Neural cell (in vitro differentiated cells): Measurements from ENCODE around the gene ACY1. TPM values are rescaled to one million over a fixed set of nuclear protein-coding genes. Genes with fewer than 3 reads are reported as not detected.
"Not testable (repeated sequence)": the region's sequence is repeated elsewhere in the genome, so short reads cannot be mapped to it uniquely, and the experiment has no call there.

ENCODE experiments used
- H2AFZ ChIP-seq: fragments of 200-600, 300-800 bp; sonication (generic), shearing (Covaris generic); 2 replicates; pipeline ENCODE4 v1.6.0; 2014; ENCODE audit warnings: low read depth, mild to moderate bottlenecking, antibody characterized with exemption, low read length, moderate library complexity
- H3F3A ChIP-seq: fragments of 200-600 bp; shearing (Covaris generic); 2 replicates; pipeline ENCODE4 v1.6.1; 2016; ENCODE audit warnings: mild to moderate bottlenecking, moderate library complexity, mixed read lengths, antibody characterized with exemption, low read length; ENCODE audit not compliant: insufficient read depth, poor library complexity, severe bottlenecking
- H3K27ac ChIP-seq: fragments of 200-600, 300-800 bp; sonication (generic), shearing (Covaris generic); 2 replicates; pipeline ENCODE4 v1.5.1; 2014; ENCODE audit warnings: mild to moderate bottlenecking, low read length, moderate library complexity
- H3K27me3 ChIP-seq: fragments of 300-800, 200-600 bp; sonication (generic), shearing (Covaris generic); 2 replicates; pipeline ENCODE4 v1.6.0; 2014; ENCODE audit warnings: mild to moderate bottlenecking, low read depth, low read length, moderate library complexity; ENCODE audit not compliant: insufficient read depth
- H3K36me3 ChIP-seq: fragments of 300-800, 200-600 bp; sonication (generic), shearing (Covaris generic); 2 replicates; pipeline ENCODE4 v1.5.1; 2014; ENCODE audit warnings: mild to moderate bottlenecking, antibody characterized with exemption, low read length, moderate library complexity; ENCODE audit not compliant: insufficient read depth
- H3K4me2 ChIP-seq: fragments of 300-800, 200-600 bp; sonication (generic), shearing (Covaris generic); 2 replicates; pipeline ENCODE4 v1.6.0; 2014; ENCODE audit warnings: mild to moderate bottlenecking, low read length
- H3K4me3 ChIP-seq: fragments of 300-800, 200-600 bp; sonication (generic), shearing (Covaris generic); 2 replicates; pipeline ENCODE4 v1.5.1; 2014; ENCODE audit warnings: mild to moderate bottlenecking, low read length, moderate library complexity
- H3K79me2 ChIP-seq: fragments of 200-600 bp; shearing (Covaris generic); replicated peaks from 2 replicates; pipeline ENCODE4 v1.6.0; 2014; ENCODE audit warnings: mild to moderate bottlenecking, low read length, moderate library complexity; ENCODE audit not compliant: insufficient read depth
- H3K9ac ChIP-seq: fragments of 300-800, 200-600 bp; sonication (generic), shearing (Covaris generic); 2 replicates; pipeline ENCODE4 v1.6.1; 2016; ENCODE audit warnings: mild to moderate bottlenecking, low read length, mixed read lengths
- H3K9me2 ChIP-seq: fragments of 200-600 bp; shearing (Covaris generic); 2 replicates; pipeline ENCODE4 v1.6.1; 2016; ENCODE audit warnings: mild to moderate bottlenecking, low read length, mixed read lengths; ENCODE audit not compliant: insufficient read depth
- H3K9me3 ChIP-seq: fragments of 200-600, 300-800 bp; sonication (generic), shearing (Covaris generic); 2 replicates; pipeline ENCODE4 v1.6.1; 2016; ENCODE audit warnings: mild to moderate bottlenecking, mixed run types, low read length, moderate library complexity, mixed read lengths
- H4K20me1 ChIP-seq: fragments of 200-600 bp; shearing (Covaris generic); 2 replicates; pipeline ENCODE4 v1.6.1; 2016; ENCODE audit warnings: mild to moderate bottlenecking, mixed run types; ENCODE audit not compliant: insufficient read depth
- EP300 ChIP-seq: fragments of 450-650 bp; conservative IDR thresholded peaks from 2 replicates; pipeline ENCODE4 v1.6.1; 2014; ENCODE audit warnings: antibody characterized with exemption, mild to moderate bottlenecking, moderate library complexity; ENCODE audit not compliant: poor library complexity, severe bottlenecking
- EZH2 ChIP-seq: fragments of 200-600, 300-800 bp; shearing (Covaris generic), sonication (generic); IDR thresholded peaks from 2 replicates; pipeline ENCODE4 v1.6.1; 2014; ENCODE audit warnings: antibody characterized with exemption, low read length, borderline replicate concordance, mild to moderate bottlenecking; ENCODE audit not compliant: insufficient read depth, poor library complexity, severe bottlenecking
- MXI1 ChIP-seq: fragments of 450-650 bp; conservative IDR thresholded peaks from 2 replicates; pipeline ENCODE4 v1.6.1; 2014; ENCODE audit warnings: antibody characterized with exemption, mild to moderate bottlenecking; ENCODE audit not compliant: poor library complexity, severe bottlenecking
- RAD21 ChIP-seq: fragments of 450-650 bp; conservative IDR thresholded peaks from 2 replicates; pipeline ENCODE4 v1.6.1; 2014; ENCODE audit warnings: antibody characterized with exemption, mild to moderate bottlenecking, moderate library complexity
- SMC3 ChIP-seq: fragments of 450-650 bp; conservative IDR thresholded peaks from 2 replicates; pipeline ENCODE4 v1.6.1; 2014; ENCODE audit warnings: antibody characterized with exemption, mild to moderate bottlenecking, moderate library complexity; ENCODE audit not compliant: poor library complexity
- polyA plus RNA-seq: library from polyadenylated mRNA; depleted of rRNA; stranded (reverse); fragments of >200 nt; gene quantifications from 2 replicates; pipeline ENCODE4 v1.2.3, GENCODE V29; 2014
- TF ChIP-seq, protein P1 (sequence below): IDR thresholded peaks from 2 replicates; pipeline ENCODE4 v1.6.1; 2012; ENCODE audit warnings: borderline replicate concordance

ACY1 gene
- polyA plus RNA-seq, 1 donor from 2014 or later: 14.4 TPM

DNA sequence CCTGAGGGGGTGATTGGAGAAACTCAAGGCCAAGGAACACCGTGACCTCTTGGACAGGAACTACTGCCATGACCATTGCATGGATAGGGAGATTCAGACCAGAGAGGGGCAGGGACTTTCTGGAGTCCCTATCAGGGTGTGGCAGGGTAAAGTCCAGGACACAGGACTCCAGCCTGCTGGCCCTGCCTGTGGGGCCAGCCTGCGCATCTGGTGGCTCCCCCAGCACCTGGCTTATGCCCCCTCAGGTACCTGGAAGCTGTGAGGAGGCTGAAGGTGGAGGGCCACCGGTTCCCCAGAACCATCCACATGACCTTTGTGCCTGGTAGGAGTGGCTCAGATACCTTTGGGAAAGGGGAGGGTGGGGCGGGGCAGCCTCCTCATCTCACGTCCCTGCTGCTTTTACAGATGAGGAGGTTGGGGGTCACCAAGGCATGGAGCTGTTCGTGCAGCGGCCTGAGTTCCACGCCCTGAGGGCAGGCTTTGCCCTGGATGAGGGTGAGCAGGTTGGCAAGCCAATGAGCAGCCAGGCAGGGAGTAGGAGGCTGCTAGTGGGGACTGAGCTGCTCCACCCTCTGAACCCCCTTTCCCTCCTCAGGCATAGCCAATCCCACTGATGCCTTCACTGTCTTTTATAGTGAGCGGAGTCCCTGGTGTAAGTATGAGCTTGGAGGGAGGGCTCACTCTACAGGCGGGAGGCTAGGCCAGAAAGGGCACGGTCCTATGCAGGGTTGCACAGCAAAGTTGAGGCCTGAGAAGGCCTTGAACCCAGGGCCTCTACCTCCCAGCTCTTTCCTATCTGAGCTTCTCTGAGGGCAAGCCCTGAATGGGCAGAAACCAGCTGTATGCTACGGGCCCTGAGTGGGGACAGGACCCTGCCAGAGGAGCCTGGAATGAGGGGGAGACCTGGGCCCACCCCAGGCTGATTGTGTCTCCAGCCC is 2.9 kb downstream of the ACY1 start:
- H3K27ac ChIP-seq: no peak overlapping the region
- H4K20me1 ChIP-seq: no peaks in the 10 kb centered on the region
- no peaks in the 10 kb centered on the region for H3K36me3 ChIP-seq
- H2AFZ ChIP-seq: no peak overlapping the region
- no peaks in the 10 kb centered on the region for H3K9me2 ChIP-seq
- H3K4me2 ChIP-seq: no peak overlapping the region
- TF ChIP-seq RAD21: no peak
- no peaks in the 10 kb centered on the region for H3F3A ChIP-seq
- H3K9ac ChIP-seq: no peak overlapping the region
- no peaks in the 10 kb centered on the region for H3K27me3 ChIP-seq
- H3K9me3 ChIP-seq: no peaks in the 10 kb centered on the region
- H3K79me2 ChIP-seq: no peaks in the 10 kb centered on the region
- no peak overlapping the region for H3K4me3 ChIP-seq

- no peak overlapping the region for H3K9ac ChIP-seq
- no peak overlapping the region for H3K27ac ChIP-seq
- H3K4me3 ChIP-seq: no peak overlapping the region
- TF ChIP-seq SMC3: no peak
- TF ChIP-seq RAD21: no peak
- no peaks in the 10 kb centered on the region for H3K36me3 ChIP-seq
- no peaks in the 10 kb centered on the region for H3K9me3 ChIP-seq
- H3K9me2 ChIP-seq: no peaks in the 10 kb centered on the region
- no peaks in the 10 kb centered on the region for H3K79me2 ChIP-seq
- no peak overlapping the region for H2AFZ ChIP-seq
- no peaks in the 10 kb centered on the region for H3K27me3 ChIP-seq
- H3F3A ChIP-seq: no peaks in the 10 kb centered on the region
- H4K20me1 ChIP-seq: no peaks in the 10 kb centered on the region
- H3K4me2 ChIP-seq: no peak overlapping the region
Observed at GRCh38 chr3:51987568-51987967, 4.2 kb downstream of the ACY1 start.

GRCh38 chr3:51988286-51989146 is 5.2 kb downstream of the ACY1 start:
- H3K27ac ChIP-seq: no peak overlapping the region
- H3K79me2 ChIP-seq: no peaks in the 10 kb centered on the region
- H3K4me3 ChIP-seq: no peak overlapping the region
- H3K9ac ChIP-seq: no peak overlapping the region
- no peaks in the 10 kb centered on the region for H4K20me1 ChIP-seq
- no peaks in the 10 kb centered on the region for H3K9me3 ChIP-seq
- H3K9me2 ChIP-seq: no peaks in the 10 kb centered on the region
- no peak overlapping the region for H3K4me2 ChIP-seq
- no peaks in the 10 kb centered on the region for H3K36me3 ChIP-seq
- H3F3A ChIP-seq: no peaks in the 10 kb centered on the region
- H2AFZ ChIP-seq: no peak overlapping the region
- no peaks in the 10 kb centered on the region for H3K27me3 ChIP-seq
- TF ChIP-seq MXI1 (no peak), SMC3 (no peak), EP300 (no peak), EZH2 (no peak)
- TF ChIP-seq, protein P1, sequence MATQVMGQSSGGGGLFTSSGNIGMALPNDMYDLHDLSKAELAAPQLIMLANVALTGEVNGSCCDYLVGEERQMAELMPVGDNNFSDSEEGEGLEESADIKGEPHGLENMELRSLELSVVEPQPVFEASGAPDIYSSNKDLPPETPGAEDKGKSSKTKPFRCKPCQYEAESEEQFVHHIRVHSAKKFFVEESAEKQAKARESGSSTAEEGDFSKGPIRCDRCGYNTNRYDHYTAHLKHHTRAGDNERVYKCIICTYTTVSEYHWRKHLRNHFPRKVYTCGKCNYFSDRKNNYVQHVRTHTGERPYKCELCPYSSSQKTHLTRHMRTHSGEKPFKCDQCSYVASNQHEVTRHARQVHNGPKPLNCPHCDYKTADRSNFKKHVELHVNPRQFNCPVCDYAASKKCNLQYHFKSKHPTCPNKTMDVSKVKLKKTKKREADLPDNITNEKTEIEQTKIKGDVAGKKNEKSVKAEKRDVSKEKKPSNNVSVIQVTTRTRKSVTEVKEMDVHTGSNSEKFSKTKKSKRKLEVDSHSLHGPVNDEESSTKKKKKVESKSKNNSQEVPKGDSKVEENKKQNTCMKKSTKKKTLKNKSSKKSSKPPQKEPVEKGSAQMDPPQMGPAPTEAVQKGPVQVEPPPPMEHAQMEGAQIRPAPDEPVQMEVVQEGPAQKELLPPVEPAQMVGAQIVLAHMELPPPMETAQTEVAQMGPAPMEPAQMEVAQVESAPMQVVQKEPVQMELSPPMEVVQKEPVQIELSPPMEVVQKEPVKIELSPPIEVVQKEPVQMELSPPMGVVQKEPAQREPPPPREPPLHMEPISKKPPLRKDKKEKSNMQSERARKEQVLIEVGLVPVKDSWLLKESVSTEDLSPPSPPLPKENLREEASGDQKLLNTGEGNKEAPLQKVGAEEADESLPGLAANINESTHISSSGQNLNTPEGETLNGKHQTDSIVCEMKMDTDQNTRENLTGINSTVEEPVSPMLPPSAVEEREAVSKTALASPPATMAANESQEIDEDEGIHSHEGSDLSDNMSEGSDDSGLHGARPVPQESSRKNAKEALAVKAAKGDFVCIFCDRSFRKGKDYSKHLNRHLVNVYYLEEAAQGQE: no peak

- H3K27ac ChIP-seq, H3K9me2 ChIP-seq, H3K4me2 ChIP-seq, H3K9ac ChIP-seq, H3K4me3 ChIP-seq, H4K20me1 ChIP-seq, H3K36me3 ChIP-seq, H3F3A ChIP-seq, H3K9me3 ChIP-seq, H3K79me2 ChIP-seq, H3K27me3 ChIP-seq, H2AFZ ChIP-seq: not testable (repeated sequence)
Observed at GRCh38 chr3:51990501-51990971, 7.2 kb downstream of the ACY1 start.
